ENCODE measurements around the gene PPA2. TPM values are rescaled to one million over a fixed set of nuclear protein-coding genes. Genes with fewer than 3 reads are reported as not detected.
"Not testable (repeated sequence)": the region's sequence is repeated elsewhere in the genome, so short reads cannot be mapped to it uniquely, and the experiment has no call there.

Gene PPA2
- total RNA-seq, result 89.5 TPM
- long read RNA-seq, transcript PPA2-201 (12 exons, 1,684 nt), result major isoform, 12 of 28 reads
- long read RNA-seq, transcript PPA2-202 (11 exons, 1,414 nt), result minor isoform, 8 of 28 reads
- long read RNA-seq, partial matches to known transcripts, result 2 of 28 reads
- long read RNA-seq, other reads (novel, unspliced or antisense), result 5 of 28 reads

- peak; percentile 98 for ATAC-seq
- intact Hi-C loops (cut with DNase I), result loop anchor here (5.0 to 10.0 kb wide), 2 partner anchors 99 to 231 kb away; no protein-coding TSS in a partner anchor
- peak; percentile 96 for DNase-seq (ENCODE audit: missing footprints)
Measured at GRCh38 chr4:105473324-105474098, at the start of gene PPA2. Gene PPA2, minus strand, starts transcription at chr4:105474062. Its CDS starts 12 bp downstream, at chr4:105474050.

GRCh38 chr4:105520819-105521790, 47.2 kb upstream of the PPA2 start:
- no peak for DNase-seq (ENCODE audit: missing footprints)
- intact Hi-C loops (cut with DNase I), result loop anchor here (2.0 kb wide), 2 partner anchors 146 to 194 kb away; no protein-coding TSS in a partner anchor
- ATAC-seq, result no peak

- no peak for DNase-seq (ENCODE audit: missing footprints)
- no peak for ATAC-seq
- intact Hi-C loops (cut with DNase I), result no loop called here
Measured at GRCh38 chr4:105510245-105510644, 36.4 kb upstream of the PPA2 start.

GRCh38 chr4:105509714-105510113, 35.9 kb upstream of the PPA2 start:
- no peak for DNase-seq (ENCODE audit: missing footprints)
- intact Hi-C loops (cut with DNase I), result no loop called here
- ATAC-seq, result no peak

- intact Hi-C loops (cut with DNase I), result no loop called here
Measured at GRCh38 chr4:105509291-105509690, 35.4 kb upstream of the PPA2 start.

GRCh38 chr4:105504744-105505143, 30.9 kb upstream of the PPA2 start:
- no peak for DNase-seq (ENCODE audit: missing footprints)
- no peak for ATAC-seq
- intact Hi-C loops (cut with DNase I), result no loop called here

More at GRCh38 chr4:105509291-105509690, 35.4 kb upstream of the PPA2 start:
- no peak for DNase-seq (ENCODE audit: missing footprints)
- no peak for ATAC-seq

- no peak for DNase-seq (ENCODE audit: missing footprints)
- intact Hi-C loops (cut with DNase I), result no loop called here
- no peak for ATAC-seq
Measured at GRCh38 chr4:105503484-105503883, 29.6 kb upstream of the PPA2 start.

- intact Hi-C loops (cut with DNase I), result no loop called here
Measured at GRCh38 chr4:105496899-105497298, 23.0 kb upstream of the PPA2 start.

GRCh38 chr4:105495667-105496066, 21.8 kb upstream of the PPA2 start:
- no peak for ATAC-seq
- intact Hi-C loops (cut with DNase I), result no loop called here
- no peak for DNase-seq (ENCODE audit: missing footprints)

More at GRCh38 chr4:105496899-105497298, 23.0 kb upstream of the PPA2 start:
- ATAC-seq (no peak), DNase-seq (ENCODE audit: missing footprints) (no peak)

- intact Hi-C loops (cut with DNase I), result no loop called here
- ATAC-seq (no peak), DNase-seq (ENCODE audit: missing footprints) (no peak)
Measured at GRCh38 chr4:105490523-105490922, 16.7 kb upstream of the PPA2 start.

- intact Hi-C loops (cut with DNase I), result no loop called here
- ATAC-seq (no peak), DNase-seq (ENCODE audit: missing footprints) (no peak)
Measured at GRCh38 chr4:105483840-105484239, 10.0 kb upstream of the PPA2 start.

GRCh38 chr4:105474099-105474518, 247 bp upstream of the PPA2 start:
- ATAC-seq (peak; percentile 0), DNase-seq (ENCODE audit: missing footprints) (peak; percentile 95)
- intact Hi-C loops (cut with DNase I), result loop anchor here (5.0 to 10.0 kb wide), 2 partner anchors 99 to 232 kb away; no protein-coding TSS in a partner anchor

- intact Hi-C loops (cut with DNase I), result loop anchor here (5.0 to 10.0 kb wide), 2 partner anchors 98 to 231 kb away; no protein-coding TSS in a partner anchor
- DNase-seq (ENCODE audit: missing footprints) (no peak), ATAC-seq (peak; percentile 0)
Measured at GRCh38 chr4:105472871-105473323, 965 bp downstream of the PPA2 start.

GRCh38 chr4:105471566-105472176, 2.2 kb downstream of the PPA2 start:
- DNase-seq (ENCODE audit: missing footprints) (no peak), ATAC-seq (peak; percentile 48)
- intact Hi-C loops (cut with DNase I), result loop anchor here (2.0 to 10.0 kb wide), 3 partner anchors 97 to 325 kb away; partner anchors contain the start of gene TET2

- intact Hi-C loops (cut with DNase I), result loop anchor here (1.0 to 10.0 kb wide), 4 partner anchors 96 to 329 kb away; partner anchors contain the start of gene TET2
- DNase-seq (ENCODE audit: missing footprints) (no peak), ATAC-seq (no peak)
Measured at GRCh38 chr4:105470766-105471165, 3.1 kb downstream of the PPA2 start.

- intact Hi-C loops (cut with DNase I), result loop anchor here (1.0 to 10.0 kb wide), 4 partner anchors 95 to 328 kb away; partner anchors contain the start of gene TET2
- ATAC-seq (no peak), DNase-seq (ENCODE audit: missing footprints) (no peak)
Measured at GRCh38 chr4:105469736-105470135, 4.1 kb downstream of the PPA2 start.

- intact Hi-C loops (cut with DNase I), result no loop called here
- DNase-seq (ENCODE audit: missing footprints) (no peak), ATAC-seq (no peak)
Measured at GRCh38 chr4:105466580-105466979, 7.3 kb downstream of the PPA2 start.

- DNase-seq (ENCODE audit: missing footprints); intact Hi-C loops (cut with DNase I); ATAC-seq: not testable (repeated sequence)
Measured at GRCh38 chr4:105464563-105464962, 9.3 kb downstream of the PPA2 start.

Data from Right ventricle myocardium inferior (tissue), 1 donor.